GM21717 (cell line): Measurements from ENCODE around the gene TEC.
"Not testable (repeated sequence)": the region's sequence is repeated elsewhere in the genome, so short reads cannot be mapped to it uniquely, and the experiment has no call there.

Experiments
- ATAC-seq: cut with Tn5 transposase; IDR thresholded peaks from one replicate; pipeline ENCODE4 v1.9.1; 2021; ENCODE audit warnings: mild to moderate bottlenecking, moderate library complexity; ENCODE audit not compliant: unreplicated experiment

TEC gene

DNA sequence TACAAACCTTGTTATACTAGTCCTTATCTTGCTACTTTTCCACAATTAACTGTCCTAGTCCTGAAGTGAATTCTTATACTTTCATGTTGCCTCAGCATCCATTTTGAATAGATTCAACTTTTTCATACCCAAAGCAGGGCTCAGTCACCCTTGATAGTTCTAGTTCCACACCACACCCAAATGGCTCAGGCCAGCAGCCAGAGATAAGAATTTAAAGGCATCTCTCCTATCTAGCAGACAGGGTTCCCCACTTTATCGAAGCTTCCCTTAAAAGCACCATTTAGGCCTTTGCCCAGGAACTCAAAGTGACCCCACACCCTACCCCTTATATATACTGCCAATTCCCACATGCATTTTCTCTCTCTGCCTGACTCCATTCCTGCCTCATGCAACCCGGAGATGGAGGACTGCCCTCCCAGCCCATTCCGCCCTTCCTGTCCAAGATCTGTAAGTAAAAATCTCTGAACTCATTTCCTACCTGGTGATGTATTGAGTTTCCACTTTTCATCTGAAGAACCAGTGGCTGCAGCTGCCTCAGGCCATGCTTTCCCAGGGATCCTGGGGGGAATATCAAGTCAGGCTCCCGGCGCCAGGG, 71.9 kb downstream of the TEC start:
- ATAC-seq, result peak; percentile 23

DNA sequence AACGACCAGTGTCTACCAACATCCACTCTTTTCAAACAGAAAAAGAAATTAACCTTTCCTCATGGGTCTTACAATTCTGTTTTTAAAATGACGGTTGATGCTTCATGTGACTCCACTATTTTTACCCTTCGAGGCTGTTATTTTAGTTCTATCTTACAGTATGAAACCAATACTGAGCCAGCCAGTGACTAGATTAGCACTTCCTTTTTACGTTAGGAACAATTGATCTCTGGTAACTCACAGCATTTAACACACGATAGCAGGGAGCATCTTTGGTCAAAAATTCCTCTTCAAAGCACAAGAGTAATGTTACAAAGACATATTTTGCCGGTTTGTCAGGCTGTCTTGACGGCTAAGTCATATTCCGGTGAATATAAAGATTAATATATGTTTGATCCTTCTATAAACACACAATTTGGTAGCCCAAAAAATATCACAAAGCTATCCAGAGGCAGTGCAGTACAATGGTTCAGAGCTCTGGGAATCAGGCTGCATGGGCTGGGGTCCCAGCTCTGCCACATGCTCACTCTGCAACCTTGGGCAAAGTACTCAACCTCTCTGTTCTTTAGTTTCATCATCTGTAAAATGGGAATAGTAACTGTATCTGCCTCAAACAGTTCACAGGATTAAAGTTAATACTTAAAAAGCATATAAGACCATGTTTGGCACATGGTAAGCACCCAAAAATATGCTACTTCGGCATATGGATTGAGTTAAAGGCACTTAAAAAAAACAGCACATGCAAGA, 72.7 kb downstream of the TEC start:
- ATAC-seq, result peak; percentile 69

DNA sequence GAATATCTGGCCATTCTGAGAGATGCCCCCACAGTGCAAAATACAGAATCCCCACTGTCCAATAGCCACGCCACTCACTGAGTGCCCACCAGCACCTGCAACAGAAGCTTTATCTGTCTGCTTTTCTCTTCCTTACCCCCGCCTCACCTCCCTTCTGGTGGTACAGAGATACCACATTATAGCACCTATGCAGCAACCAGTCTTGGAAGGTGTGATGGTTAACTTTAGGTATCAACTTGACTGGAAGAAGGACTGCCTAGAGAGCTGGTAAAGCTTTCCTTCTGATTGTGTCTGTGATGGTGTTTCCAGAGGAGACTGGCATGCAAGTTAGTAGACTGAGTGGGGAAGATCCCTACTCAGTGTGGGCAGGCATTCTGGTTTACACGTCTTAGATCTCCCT, 73.8 kb downstream of the TEC start:
- no peak for ATAC-seq

DNA sequence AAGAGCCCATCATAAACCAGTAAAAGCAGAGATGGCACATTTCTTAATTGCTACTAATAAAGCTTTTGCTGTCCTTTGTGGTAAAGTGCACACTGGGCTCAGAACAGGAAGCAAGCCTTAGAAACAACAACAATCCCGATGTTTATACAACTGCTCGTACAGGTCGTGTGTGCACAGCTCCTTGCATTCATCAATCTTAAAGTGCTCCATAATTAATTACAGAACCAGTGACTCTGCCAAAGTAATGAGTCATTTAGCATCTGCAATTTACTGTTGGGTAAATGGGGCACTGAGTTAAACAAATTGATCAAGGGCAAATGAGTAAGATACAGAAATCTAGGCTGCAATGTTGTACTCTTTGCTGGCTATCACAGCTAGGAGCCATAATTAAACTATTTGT, 74.3 kb downstream of the TEC start:
- no peak for ATAC-seq

DNA sequence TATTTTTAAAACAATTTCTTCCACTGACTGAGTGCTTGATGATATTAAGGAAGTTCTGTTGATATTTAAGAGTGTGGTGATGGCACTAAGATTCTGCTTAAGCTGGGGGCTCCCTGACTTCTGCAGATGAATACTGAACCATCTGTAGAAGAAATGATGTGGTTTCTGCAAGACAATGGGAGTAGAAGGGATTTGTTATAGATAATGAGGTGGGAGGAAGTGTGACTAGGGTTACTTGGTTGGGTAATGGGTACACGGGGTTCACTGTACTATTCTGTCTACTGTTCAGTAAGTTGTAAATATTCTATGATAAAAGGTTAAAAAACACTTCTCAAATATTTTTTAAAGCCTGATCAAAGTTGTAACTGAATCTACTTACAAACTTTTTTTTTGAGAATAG, 74.7 kb downstream of the TEC start:
- ATAC-seq, result no peak

DNA sequence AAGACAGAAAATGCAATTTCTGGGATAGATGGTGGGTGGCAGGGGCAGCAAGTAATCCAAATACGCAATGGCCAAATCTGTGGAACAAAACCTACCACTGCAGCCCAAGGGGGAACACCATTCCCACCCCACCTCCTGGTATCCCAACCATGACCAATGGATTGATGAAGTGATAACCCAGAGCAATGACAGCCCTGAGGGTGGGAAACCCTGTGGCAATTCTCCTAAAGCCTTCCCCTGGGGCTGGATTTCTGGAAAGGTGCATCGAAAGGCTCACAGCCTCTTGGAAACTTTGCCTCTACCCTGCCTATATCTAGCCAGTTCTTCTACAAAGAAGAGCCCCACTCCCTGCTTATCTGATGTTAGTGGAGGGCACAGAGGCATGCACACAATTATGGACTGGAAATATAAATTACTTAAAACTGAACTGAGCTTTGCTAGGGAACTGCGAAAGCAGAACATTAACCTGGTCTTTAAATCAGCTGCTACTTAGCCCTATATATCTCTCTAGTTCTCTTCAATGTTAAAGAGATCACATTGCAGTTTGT, 75.6 kb downstream of the TEC start:
- no peak for ATAC-seq

DNA sequence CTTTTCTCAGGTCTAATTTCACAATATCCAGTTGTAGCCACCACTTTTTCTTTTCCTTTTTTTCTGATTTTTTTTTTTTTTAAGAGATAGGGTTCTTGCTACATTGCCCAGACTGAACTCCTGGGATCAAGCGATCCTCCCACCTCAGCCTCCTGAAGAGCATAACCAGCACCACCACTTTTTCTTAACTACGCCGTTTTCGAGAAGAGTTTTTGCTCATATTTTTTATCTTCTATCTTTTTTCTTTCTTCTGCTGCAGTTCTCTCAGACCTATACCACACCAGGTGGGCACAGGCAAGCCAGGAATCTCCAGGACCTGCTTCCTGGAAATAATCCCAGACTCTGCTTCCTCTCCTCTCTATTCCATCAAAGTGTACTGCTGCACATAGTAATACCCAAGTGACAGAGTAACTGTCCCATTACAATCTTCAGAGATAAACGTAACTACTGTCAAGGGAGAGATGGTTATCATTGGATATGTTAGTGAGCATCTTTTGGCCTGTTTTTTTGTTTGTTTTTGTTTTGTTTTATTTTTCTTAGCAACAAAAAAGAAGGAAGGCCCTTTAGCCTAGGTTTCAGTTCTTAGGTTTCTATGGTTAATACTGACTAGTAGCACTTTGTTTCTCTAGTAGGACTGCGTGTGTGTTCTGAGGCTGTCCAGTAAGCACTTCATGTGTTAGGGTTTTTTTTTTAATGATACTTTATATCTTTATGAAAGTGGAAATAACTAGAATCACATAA, 76.4 kb downstream of the TEC start:
- no peak for ATAC-seq

DNA sequence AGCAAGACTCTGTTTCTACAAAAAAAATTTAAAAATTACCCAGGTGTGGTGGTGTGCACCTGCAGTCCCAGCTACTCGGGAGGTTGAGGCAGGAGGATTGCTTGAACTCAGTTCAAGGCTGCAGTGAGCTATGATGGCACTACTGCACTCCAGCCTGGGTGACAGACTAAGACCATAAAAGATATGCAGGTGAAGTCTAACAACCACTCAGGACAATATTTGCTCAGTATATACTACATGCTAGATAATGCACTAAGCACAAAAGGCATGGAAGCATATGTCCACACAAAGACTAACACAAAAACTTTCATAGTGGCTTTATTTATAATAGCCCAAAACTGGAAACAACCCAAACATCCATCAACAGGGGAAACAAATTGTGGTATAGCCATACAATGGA, 77.9 kb downstream of the TEC start:
- ATAC-seq, result no peak

DNA sequence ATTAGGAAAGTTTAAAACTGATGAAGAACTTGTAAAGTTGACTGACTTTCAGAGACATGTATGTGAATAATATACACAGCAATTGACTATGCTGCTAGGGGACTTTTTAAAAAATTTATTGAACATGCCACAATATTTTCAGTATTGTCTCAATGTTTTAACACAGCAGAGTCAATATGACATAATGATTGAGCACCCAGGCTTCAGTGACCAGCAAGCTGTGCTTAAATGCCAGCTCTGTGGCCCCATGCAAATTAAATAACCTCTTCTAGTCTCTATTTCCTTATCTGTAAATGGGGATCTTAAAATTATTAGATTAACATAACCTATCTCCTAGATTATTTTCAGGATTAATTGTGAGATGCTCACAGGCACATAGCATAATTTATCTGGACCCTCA, 78.8 kb downstream of the TEC start:
- peak; percentile 32 for ATAC-seq

DNA sequence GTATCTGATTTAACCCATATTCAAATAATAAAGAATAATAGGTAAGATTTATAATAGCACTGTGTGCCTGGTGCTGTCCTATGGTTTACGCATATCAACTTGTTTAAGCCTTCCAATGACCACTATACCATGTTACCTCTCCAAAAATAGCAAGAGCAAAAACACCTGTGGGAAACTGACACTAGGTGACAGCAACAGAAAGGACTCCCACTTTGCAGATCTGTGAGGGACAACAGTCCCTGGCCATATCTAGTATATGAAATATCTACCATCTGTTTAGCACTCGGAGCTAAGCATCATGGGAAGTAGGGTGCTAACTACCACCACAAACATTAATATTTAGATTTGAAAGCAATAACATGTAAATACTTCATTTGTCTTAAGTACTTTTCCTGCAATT, 79.9 kb downstream of the TEC start:
- ATAC-seq, result no peak

DNA sequence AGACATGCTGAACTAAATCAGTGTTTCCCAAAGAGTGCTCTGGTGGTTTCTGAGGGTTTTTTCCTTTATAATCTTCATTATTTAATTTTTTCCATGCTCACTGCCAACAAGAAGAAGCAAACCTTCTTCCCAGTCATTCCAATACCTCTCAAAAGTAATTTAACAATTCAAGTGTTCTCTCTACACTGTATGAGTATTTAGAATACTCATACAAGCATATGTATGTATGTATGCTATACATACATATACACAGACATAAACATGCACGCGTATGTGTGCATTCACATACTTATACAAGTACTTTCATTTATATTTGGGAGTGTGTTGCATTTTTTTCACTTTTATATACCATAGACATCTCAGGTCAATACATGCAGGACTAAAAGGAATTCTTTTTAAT, 81.2 kb downstream of the TEC start:
- no peak for ATAC-seq

DNA sequence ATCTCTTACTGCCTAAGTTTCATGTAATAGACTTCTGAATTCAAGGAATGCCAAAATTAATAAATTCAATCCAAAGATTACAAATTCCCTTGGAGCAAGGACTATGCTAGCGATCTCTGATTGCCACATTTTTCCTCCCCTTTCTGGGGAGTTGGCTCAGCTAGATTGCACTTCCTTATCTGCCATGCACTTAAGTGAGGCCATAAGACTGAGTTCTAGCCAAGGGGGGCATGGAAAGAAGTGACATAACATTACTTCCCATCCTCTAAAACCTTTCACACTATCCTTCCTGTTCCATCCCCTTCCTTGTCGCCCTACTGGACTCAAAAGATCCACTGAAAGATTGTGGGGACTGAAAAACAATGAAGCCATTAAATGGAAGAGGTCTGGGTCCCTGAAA, 81.8 kb downstream of the TEC start:
- no peak for ATAC-seq

DNA sequence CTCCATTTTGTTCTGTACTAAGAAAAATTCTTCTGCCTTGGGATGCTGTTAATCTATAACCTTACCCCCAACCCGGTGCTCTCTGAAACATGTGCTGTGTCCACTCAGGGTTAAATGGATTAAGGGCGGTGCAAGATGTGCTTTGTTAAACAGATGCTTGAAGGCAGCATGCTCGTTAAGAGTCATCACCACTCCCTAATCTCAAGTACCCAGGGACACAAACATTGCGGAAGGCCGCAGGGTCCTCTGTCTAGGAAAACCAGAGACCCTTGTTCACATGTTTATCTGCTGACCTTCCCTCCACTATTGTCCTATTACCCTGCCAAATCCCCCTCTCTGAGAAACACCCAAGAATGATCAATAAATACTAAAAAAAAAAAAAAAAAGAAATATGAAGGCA, 82.6 kb downstream of the TEC start:
- ATAC-seq, result not testable (repeated sequence)

DNA sequence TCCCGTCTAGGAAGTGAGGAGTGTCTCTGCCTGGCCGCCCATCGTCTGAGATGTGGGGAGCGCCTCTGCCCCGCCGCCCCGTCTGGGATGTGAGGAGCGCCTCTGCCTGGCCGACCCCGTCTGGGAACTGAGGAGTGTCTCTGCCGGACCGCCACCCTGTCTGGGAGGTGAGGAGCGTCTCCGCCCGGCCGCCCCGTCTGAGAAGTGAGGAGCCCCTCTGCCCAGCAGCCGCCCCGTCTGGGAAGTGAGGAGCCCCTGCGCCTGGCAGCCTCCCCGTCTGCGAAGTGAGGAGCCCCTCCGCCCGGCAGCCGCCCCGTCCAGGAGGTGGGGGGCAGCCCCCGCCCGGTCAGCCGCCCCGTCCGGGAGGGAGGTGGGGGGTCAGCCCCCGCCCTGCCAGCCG, 83.2 kb downstream of the TEC start:
- ATAC-seq, result not testable (repeated sequence)

DNA sequence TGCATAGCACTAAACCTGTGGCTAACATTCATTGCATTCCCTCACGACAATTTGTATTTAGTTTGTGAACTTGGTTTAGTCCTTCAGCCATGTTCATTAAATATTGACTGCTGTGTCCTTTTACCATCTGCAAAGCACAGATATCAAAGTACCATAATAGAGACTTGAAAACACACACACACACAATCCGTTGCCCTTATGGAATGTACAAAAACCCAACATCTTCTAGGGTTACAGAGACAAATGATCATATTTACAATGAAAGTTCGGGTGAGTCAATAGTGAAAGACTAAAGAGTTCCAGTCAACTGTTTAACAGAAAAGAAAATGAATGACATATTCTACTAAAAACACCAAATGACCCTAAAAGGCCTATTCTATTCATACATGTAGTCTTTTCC, 84.8 kb downstream of the TEC start:
- no peak for ATAC-seq

DNA sequence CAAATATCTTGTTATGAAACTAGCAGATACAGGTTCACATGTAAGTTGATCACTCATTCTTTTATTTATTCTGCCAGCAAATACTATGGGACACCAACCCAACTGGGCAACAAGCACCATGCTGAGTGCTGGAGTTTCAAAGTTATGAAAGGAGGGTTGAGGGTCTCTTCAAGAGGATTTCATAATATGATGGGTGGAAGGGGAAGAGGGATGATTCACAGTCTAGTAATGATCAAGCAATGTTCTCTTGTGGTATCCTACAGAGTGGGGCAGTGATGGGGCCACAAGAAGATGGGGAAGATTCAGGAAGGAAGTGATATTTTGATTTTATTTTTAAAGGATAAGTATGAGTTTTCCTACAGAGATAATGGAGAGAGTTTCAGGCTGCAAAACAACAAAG, 89.4 kb downstream of the TEC start:
- ATAC-seq, result no peak

DNA sequence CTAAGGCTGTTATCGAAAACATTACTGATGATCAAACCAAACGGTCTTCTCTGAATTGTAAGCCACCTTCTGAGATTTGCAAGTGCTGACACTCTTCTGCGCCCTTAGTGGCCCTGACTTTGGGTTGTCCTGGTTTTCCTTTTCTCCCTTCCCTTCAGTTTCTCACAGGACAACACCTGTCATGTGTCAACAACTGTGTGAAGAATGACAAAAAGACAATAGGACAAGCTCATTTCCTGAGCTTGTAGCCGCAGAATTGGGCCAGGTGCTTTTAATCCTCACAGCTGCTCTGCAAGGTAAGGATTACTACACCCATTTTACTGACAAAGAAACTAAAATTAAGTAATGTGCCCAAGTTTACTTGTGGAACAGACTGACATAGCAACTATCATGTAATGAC, 90.7 kb downstream of the TEC start:
- ATAC-seq, result no peak

DNA sequence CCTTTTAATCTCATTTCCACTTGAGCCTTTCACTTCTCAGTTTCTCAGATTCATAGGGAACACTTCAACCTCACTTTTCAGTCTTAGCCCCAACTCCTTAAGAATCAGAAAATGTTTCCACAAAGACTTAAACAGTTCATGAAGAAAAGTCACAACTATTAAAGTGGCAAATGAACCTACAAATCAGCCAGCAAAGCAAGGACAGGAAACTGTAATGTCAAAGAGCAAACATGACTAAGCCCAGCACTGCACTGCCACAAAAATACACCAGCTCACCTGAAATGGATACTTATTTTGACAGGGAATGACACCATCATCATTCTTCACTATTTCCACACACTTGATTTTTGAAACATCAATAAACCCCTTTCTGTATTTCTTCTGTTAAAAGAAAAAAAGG, 93.8 kb downstream of the TEC start:
- no peak for ATAC-seq

DNA sequence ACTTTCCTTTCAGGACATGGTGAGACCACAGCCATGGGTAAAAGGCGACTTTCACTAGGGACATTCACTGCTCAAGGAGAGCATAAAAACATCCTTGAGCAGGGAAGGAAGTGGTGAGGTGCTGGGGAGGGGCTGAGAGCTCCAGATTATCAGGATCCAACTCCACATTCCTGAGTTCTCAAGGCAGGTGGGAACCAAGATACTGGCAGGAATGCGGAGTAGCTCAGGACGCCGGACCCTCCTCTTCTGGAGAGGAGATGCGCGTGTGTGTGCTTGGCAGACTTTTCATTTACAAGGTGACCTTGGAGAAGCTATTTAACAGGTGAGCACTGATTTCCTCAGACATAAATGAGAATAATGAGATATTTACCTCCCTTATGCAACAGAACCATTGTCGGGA, 94.3 kb downstream of the TEC start:
- ATAC-seq, result no peak

DNA sequence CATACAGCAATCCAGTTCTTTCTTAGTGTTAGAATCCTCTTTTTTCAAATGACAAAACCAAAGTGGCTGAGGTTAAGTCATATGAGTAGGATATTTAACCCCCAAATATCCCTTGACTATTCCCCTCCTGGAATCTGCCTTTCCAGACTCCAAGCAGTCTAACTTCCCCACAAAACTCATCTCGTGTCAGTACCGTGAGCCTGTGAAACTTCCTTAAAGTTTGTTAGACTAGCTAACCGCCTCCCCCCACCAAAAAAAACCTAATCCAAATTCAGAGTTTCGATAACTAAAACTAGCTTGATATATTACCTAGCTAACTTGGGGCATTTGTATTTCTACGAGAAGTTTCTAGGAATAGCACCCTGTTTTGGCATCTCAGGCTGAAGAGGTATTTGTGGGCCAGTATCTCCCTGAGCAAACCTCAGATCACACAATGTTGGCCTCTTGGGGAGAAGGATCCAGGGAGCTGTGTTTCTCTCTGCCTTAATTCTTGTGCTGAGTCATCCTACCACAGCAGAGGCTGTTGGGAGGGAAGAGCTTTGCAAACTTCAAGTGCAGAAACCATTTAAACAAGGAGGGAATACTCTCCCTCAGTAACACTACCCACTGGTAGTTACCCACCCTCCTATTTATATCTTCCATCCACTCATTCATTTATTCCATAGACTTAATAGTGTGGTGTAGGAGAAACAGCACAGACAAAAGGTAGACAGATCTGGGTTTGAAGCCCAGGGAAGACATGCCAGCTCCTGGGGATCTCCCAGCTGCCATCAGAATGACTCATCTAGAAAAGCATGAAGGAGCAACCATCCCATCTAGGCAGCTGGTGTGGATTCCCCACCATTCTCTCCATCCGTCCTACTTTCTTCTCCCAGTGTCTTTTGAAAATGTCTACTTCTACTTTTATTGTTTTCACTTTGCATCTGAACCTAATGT, 96.3 kb downstream of the TEC start:
- peak; percentile 76 for ATAC-seq

DNA sequence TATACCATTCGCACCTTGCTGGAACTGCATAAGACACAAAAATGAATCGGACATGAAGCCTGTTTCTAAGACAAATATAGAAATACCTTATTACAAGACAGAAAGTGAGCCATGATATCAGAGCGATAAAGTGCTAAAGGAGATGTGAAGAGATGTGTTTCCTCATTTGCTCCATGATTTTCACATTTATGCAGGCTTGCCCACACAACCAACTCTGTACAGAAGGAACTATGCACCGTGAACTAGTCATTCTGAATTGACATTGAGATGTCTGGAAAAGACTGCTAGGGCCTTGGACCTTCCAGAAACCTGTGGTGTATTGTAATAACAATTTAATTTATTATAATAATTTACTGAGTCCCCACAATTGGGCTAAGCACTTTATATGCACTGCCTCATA, 97.0 kb downstream of the TEC start:
- no peak for ATAC-seq
